CD4-positive, alpha-beta T cell treated with Interleukin-15 for 4 hours (primary cell): ENCODE measurements around the gene KLHL36.
"Not testable (repeated sequence)": the region's sequence is repeated elsewhere in the genome, so short reads cannot be mapped to it uniquely, and the experiment has no call there.

Experiments
- DNase-seq: peaks from one replicate; pipeline ENCODE4 v3.0.0-alpha.2; 2020; ENCODE audit warnings: low spot score

KLHL36 gene

DNA sequence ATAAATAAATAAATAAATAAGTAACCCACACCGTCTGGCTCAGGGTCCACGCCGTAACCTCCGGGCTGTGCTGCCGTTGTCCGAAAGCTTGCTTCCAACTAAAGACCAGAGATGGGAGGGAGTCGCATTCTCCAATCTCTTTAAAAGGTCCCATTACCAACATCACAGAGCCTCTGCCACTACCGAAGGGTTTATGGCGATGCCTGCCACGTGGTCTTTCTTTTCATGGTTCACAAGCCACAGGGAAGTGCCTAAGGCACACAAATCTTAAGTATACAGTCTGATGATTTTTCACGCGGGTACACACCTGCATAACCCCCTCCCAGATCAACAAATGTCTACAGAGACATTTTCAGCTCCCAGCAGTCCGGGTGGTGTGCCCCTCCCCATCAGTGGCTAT lies 31.8 kb upstream of the KLHL36 start:
- no peak for DNase-seq

DNA sequence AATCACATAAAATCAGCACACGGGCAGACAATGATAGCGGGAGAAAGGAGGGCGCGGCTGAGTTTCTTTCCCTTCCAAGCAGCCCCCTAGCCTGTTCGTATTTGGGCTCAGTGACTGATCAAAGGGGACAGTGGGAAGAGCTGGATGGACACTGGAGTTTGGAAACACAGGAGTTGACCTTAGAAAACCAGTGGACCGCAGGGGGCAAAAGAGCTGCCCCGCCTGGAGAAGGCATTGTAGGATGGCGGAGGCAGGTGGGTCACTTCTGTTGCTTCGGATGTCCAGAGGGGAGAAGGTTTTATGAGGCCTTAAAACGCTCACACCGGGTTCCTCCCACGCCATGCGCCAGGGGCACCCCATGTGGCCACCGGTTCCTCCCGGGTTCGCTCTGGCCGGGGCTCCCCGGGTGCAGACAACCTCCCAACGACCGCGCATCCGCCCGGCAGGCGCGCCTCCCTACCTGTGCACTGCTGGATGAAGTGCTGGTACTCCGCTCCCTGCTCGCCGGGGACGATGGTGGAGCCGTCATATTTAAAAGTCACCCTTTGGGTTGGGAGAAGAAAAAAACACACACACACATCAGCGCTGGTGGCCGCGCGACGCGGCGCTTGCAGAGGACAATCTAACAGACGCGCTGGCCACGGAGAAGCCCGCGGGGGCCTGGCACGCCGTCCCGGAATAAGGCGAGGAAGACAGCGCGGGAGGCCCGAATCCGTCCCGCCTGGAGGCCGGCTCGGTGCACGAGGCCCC lies 31.1 kb upstream of the KLHL36 start:
- DNase-seq, result no peak

DNA sequence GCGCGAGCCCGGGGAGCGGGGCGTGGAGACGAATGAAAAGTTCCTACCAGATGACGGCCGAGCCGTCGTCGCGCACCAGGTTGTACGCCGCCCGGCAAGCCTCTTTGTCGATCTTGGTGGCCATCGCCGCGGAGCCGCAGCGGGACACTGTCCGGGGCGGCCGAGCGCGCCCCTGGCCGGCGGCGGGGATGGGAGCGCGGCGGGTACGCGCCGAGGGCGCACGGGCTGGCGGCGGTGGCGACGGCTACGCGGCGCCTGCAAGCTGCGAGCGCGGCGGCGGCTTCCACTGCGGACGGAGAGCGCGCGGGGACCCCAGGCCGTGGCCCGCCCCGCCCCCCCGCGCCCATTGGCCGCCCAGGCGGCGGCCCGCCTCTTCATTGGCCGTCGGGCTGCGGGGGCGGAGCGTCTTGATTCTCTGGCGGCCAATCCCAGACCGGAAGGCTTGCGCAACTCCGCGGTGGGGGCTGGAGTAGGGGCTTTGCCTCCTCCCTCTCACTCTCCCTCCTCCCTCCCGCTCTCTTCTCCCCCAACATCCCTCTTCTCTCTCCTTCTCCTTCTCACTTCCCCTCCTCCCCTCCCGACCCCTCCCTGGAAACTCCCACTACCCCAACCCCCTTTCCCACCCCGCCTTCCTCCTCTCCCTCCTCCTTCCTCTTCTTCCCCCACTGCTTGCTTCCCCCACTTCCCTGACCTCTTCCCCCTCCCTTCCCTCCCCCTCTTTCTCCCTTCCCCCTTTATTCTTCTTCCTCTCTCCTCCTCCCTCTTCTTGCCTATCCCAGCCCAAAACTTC lies 30.3 kb upstream of the KLHL36 start, which contains the start of gene COTL1:
Gene COTL1 (minus strand): TSS at position 288 of the 790 bp plus-strand sequence. CDS start 164 bp downstream, at position 124.
- DNase-seq, result peak; percentile 93

DNA sequence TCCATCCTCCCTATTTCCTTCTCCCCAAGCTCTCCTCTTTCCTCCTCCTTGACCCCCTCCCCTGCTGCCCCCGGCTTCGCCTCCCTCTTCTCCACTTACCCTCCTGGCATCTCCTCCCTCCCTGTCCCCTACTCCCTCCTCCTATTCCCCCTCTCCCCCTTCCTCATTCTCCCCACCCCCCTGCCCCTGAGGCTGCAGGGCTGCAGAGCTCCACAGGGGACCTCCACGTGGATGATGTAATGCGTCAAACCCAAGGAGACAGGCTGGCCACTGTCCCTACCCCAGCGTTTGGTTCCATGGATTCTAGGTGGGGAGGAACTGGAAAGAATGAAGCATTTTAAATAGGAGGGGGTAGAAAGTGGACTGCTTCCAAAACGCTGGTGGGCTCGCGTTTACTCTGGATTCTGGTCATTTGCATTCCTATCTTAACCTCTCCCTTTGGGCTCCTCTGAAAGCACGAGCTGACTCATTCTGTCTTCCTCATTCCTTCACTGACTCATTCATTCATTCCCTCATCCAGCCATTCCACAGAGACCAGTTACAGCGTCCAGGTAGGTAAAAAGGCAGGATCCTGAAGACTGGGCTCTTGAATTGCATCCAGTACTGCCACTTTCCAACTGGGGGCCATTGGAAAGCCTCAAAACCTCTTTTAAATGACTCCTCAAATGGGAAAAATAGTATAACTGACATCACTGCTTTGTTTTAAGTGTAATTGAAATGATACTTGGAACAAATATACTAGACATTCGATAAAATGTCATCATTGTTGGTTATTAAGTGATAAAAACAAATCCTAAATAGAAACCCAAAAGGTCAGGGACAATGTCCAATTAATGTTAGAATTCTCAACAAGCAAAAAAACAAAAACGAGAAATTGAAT lies 29.5 kb upstream of the KLHL36 start:
- DNase-seq, result no peak

DNA sequence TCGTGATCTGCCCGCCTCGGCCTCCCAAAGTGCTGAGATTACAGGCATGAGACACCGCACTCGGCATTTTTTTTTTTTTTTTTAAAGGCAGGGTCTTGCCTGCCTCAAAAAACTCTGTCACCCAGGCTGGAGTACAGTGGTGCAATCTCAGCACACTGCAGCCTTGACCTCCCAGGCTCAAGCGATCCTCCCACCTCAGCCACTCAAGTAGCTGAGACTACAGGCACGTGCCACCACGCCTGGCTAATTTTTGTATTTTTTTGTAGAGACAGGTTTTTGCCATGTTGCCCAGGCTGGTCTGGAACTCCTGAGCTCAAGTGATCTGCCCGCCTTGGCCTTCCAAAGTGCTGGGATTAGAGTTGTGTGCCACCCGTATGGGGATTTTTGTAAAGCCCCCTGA lies 27.4 kb upstream of the KLHL36 start:
- not testable (repeated sequence) for DNase-seq

DNA sequence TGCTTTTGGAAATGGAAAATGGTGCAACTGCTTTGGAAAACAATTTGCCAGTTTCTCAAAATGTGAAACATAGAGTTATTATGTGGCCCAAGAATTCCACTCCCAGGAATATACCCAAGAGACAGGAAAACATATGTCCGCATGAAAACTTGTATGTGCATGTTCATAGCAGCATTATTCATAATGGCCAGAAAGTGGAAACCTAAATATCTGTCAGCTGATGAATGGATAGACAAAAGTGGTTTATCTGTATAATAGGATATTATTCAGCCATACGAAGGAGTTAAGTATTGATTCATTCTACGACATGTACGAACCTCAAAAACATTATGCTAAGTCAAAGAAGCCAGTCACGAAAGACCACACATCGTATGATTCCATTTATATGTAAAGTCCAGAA lies 22.8 kb upstream of the KLHL36 start:
- DNase-seq, result no peak

DNA sequence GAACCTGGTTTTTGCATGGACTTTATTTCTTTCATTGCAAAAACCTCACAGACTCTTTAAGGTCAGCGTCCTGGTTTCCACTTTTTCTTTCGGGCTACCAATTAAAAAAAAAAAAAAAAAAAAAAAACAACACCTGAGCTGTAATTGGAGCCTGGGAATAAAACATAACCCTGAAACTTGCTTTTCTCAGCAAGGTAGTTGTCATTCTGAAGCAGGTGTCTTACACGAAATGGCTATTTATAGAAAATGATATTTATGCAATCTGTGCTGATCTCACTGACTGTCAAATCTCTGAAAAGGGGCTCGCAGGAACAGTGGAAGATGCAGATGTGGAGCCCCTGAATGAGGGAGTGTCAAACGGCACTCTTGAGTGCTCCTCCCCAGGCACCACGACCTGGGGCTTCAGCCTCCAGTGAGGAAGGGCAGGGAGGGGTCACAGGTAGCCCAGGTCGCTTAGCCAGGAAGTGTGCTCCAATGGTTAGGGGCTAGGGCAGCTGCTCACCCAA lies 20.0 kb upstream of the KLHL36 start:
- DNase-seq, result no peak

DNA sequence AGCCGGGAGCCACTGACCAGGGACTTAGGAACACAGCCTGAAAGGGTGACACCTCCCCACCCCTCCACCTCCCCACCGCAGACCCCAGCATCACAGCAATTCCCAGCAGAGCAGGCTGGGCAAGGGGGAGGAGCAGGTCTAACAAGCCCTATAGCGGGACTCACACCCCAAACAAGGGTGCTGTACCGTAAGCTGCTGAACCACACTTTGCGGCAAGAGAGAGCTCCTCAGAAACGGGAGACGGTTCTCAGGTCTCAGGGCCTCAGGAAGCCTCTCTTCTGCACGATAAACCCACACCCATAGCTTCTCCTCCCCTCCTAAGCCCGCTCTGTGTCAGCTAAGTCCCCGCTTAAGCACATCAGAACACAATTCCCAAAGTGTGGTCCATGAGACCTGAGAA lies 18.7 kb upstream of the KLHL36 start:
- no peak for DNase-seq

DNA sequence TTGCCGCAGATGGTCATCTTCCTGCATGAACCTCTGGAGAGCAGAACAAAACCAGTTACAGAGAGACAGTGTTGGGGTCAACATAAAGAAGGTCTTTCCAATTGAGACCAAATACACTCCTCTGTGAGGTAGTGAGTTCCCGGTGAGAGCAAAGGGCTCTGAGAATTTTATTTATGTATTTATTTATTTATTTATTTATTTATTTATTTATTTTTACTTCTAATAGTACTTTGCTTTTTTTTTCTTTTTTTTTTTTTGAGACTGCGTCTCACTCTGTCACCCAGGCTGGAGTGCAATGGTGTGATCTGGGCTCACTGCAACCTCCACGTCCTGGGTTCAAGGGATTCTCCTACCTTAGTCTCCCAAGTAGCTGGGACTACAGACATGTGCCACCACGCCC lies 18.3 kb upstream of the KLHL36 start:
- DNase-seq, result no peak

DNA sequence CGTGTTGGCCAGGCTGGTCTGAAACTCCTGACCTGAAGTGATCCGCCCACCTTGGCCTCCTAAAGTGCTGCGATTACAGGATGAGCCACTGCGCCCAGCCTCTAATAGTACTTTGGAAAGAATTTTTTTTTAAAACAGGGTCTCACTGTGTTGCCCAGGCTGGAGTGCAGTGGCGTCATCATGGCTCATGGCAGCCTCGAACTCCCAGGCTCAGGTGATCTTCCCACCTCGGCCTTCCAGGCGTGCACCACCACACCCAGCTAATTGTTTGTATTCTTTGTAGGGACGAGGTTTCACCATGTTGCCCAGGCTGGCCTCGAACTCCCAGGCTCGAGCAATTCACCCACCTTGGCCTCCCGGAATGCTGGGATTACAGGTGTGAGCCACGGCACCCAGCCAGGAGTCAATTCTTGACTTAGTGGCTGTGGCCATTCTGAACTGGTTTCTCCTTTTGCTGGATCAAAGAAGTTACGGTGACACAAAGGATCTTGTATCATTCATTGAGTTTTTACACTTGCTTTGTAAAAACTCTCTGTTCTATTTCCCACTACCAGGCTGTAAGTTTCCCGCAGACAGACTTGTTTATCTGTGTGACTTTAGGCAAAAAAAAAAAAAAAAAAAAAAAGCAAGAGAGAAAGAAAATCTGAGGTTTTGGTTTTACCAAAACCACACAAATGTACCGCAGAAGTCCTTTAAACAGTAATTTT lies 17.7 kb upstream of the KLHL36 start:
- no peak for DNase-seq

DNA sequence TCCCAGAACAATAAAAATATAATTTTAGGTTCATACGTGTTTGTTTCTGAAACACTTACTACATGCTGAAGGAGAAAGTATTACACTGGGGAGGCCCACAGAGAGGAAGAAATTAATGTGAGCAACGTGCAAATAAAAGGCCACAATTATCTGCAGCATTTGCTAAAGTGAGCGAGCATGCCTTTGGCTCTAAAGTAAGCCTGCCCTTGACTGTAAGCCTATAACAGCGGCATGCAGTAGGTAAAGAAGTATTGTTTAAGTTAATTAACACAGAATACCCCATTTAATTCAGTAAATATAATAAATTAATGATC lies 17.2 kb upstream of the KLHL36 start:
- no peak for DNase-seq

DNA sequence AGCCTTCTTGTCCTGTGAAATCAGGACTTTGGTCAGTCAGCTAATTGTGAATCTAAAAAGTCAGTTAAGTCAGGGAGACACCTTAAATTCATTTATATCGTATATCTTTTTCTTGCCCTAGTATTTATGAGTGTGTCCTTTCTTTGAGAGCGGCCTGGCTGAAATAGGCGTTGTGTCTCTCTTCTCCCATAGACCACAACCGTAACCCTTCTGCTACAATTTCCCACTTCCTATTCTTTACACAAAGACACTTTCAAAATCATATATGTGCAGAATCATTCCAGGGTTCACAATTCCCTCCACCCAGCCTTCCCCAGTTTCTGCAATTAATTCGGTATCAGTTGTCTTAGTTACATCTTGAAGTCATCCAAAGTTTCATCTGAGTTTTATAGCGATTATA lies 16.4 kb upstream of the KLHL36 start:
- DNase-seq, result no peak

DNA sequence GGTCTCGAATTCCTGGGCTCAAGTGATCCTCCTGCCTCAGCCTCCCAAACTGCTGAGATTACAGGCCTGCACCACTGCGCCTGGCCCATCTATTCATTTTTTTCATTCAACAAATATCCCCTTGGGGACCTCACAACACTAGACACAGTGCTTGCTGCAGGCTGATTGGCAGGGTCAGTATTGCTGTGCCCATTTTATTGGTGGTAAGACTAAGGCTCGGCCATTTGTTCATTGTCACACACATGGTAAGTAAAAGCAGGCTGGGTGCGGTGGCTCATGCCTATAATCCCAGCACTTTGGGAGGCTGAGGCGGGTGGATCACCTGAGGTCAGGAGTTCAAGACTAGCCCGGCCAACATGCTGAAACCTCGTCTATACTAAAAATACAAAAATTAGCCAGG lies 15.4 kb upstream of the KLHL36 start:
- DNase-seq, result not testable (repeated sequence)

DNA sequence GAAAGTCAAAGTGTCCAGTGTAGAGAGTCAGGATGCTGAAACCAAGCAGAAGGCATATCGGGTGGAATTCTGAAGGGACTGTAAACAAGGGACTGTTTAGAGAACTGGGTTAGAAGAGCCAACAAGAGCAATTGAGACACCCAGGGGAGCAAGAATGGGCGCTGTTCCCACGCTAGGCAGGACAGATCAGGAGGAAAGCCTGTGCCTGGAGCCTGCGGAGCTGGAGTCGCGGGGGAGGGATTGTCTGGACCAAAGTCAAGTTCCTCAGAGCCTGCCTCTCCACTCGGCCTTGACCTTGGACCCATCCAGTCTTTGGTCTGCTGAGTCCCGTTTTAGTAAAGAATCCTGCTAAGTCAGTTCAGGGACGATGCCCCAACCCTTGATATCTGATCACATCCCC lies 14.7 kb upstream of the KLHL36 start:
- DNase-seq, result no peak

DNA sequence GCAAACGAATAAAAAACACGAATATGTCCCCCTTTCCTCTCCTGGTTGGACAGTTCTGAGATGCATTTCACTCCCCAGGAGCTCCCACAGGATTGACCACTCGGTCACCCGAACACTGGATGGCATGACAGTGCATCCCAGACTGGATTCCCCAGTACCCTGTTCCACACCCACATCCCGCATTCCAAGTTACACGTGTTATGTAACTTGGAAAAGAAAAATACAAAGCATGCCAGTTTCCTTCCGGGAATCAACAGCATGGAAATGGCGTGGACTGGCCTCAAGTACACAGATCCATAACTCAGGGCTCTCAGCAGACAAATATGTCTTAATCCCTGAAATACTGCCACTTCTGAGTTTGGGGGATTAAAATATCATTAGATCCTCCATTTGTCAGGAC lies 12.6 kb upstream of the KLHL36 start:
- DNase-seq, result no peak

DNA sequence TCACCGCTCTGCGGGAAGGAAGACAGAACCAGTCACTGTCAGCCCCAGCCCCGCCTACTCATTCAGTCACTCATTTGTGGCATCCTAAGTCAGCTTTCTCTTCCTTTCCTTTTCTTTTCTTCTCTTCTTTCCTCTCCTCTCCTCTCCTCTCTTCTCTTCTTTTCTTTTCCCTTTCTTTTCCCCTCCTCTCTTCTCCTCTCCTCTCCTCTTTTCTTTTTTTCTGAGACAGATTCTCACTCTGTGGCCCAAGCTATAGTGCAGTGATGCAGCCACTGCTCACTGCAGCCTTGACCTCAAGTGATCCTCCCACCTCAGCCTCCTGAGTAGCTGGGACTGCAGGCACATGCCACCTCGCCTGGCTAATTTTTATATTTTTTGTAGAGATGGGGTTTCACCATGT lies 10.6 kb upstream of the KLHL36 start:
- no peak for DNase-seq

DNA sequence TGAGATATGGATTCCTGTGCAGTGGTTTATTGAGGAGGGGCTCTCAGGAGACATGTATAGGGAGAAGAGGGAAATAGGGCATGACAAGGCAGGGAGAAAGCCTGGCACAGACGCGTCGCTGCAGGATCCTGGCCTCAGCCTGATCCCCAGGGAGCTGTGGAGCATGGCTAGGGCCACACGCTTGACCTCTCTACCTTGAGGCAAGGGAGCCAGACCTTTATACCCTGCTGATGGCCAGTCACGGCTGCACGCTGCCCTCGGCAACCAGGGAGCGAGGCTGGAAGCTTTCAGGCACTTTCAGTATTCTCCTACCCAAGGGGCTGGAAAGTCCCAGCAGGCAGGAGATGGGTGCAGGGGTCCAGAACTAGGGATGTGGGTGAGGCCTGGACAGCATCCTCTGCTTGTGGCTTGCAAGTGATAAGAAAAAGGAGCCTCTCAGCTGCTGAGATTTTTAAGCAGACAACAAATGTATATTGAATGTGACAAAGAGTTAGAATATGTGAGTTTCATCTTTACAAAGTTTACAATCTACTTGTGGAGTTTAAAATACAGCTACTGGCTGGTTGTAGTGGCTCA lies 10.0 kb upstream of the KLHL36 start:
- DNase-seq, result no peak

DNA sequence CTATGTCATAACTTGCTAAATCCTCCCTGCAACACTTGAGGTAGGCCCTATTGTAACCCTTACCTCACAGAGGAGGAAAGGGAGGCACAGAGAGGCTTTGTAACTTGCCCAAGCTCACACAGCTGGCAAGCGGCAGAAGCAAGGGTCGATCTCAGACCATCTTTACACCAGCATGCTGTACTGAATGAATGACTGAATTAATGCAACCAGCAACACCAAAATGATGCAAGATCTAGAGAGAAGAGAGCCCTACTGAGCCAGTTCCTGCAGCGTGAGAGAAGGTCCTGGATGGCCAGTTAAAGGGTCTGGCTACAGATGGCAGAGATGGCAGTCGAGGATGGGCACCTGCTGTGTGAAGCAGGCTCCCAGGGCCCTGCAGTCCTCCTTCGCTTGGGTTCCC lies 8.2 kb upstream of the KLHL36 start:
- no peak for DNase-seq

DNA sequence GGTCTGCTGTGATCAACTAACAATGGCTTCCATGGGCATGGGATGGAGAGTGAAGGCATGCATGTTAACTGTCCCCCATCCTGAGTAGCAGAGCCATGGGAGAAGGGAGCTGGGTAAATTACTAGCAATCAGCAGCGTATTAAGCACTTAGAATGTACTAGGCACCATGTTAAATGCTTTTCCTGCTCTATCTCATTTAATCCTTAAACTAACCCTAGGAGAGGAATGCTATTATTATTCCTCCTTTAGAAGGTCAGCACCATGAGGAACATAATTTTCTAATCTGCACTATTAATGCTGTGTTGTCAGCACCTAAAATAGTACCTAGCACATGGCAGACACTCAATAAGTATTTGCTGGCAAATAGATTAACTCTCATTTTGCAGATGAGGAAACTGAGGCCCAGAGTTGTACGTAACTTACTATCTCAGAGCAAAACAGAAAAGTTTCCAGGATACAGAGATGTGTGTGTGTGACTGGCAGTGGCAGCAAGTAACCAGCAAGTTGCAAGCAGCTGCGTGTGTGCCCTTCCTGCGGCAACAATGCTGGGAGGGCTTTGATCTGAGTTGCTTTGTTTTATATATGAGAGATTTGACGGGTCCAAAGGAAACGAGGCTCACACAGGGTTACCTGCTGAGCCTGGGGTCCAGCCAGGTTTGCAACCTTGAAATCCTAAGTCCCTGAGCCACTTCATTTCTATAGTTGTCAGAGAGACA lies 6.5 kb upstream of the KLHL36 start:
- DNase-seq, result no peak

DNA sequence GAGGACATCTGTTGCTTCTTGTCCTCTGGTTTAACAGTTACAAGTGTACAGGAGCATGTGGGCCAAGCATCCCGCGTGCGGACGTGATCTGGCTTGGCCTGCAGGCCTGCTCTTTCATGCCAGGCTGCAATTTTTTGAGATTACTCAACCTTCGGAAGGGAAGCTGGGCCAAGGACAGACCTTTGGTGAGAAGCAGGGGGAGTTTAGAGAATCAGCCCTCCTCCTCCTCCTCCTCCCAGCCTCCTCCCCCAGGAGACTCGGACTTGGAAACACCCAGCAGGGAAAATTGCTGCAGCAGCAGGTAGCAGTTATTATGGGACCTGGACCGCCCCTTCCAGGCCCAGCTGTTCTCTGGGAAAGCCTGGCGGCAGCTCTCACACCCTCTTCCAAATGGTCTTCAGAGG lies 5.1 kb upstream of the KLHL36 start:
- DNase-seq, result no peak

DNA sequence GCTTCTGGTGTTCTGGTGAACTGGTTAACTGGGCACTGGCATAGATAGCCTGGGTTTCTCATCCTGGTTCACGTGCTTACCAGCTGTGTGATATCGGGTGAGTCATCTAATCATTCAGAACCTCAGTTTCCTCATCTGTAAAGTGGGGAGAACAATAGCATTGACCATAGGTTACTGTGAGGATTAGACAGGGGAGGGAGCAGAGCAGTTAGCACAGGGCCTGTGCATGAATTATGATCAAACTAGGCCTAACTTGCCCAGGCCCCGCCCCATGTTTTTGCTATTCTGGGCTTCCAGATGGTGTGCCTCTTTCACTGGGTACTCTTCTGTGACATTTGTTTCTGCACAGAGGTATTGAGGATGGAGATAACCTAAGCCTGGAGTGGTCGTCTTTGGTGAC lies 4.6 kb upstream of the KLHL36 start:
- DNase-seq, result no peak
